Suprapubic skin (tissue), 4 donors: ENCODE measurements around the gene SYNE1.

Source experiments
- EP300 ChIP-seq: sonication (generic); formaldehyde crosslinking; IDR thresholded peaks from one replicate; pipeline ENCODE4 v1.6.1; 2017; ENCODE audit warnings: antibody characterized with exemption
- POLR2A ChIP-seq, 2 donors: fragments of 450-650 bp; IDR thresholded peaks; one replicate each; pipeline ENCODE4 v1.6.1; 2017; ENCODE audit warnings: antibody characterized with exemption in 2 of 2, mild to moderate bottlenecking in 2 of 2, moderate library complexity in 2 of 2
- POLR2AphosphoS5 ChIP-seq, 3 donors: sonication (generic); formaldehyde crosslinking; IDR thresholded peaks; one replicate each; pipeline ENCODE4 v1.6.1; 2017; ENCODE audit warnings: antibody characterized with exemption in 3 of 3
- TF ChIP-seq, protein P1 (sequence below), 2 donors: fragments of 200-600 bp in 1 of 2; fragments of 450-650 bp in 1 of 2; sonication (generic) in 1 of 2; IDR thresholded peaks; one replicate each; pipeline ENCODE4 v1.5.1; 2016 to 2019; ENCODE audit warnings: antibody characterized with exemption in 2 of 2, mild to moderate bottlenecking in 1 of 2, moderate library complexity in 1 of 2

DNA sequence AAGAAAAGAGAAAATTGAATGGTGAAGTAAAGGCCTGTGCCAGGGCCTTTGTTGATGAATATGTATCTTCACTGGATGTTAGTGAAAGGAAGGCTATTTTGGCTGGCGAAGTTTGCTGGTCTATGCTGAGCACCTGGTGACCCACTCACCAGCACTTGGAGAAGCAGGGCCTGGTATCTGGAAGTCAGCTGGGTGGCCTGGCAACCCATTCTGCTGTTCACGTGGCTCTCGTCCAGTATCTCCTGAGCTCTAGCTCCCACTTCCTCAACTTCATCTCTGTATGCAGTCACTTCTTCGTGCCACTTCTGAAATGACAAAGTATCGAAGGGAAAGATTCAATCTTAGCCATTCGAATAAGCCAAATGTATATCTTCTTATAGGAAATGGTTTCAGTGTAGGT is 283.7 kb downstream of the SYNE1 start:
- TF ChIP-seq, protein P1, sequence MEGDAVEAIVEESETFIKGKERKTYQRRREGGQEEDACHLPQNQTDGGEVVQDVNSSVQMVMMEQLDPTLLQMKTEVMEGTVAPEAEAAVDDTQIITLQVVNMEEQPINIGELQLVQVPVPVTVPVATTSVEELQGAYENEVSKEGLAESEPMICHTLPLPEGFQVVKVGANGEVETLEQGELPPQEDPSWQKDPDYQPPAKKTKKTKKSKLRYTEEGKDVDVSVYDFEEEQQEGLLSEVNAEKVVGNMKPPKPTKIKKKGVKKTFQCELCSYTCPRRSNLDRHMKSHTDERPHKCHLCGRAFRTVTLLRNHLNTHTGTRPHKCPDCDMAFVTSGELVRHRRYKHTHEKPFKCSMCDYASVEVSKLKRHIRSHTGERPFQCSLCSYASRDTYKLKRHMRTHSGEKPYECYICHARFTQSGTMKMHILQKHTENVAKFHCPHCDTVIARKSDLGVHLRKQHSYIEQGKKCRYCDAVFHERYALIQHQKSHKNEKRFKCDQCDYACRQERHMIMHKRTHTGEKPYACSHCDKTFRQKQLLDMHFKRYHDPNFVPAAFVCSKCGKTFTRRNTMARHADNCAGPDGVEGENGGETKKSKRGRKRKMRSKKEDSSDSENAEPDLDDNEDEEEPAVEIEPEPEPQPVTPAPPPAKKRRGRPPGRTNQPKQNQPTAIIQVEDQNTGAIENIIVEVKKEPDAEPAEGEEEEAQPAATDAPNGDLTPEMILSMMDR (IDR thresholded peaks at IDR 0.05): no peak
- no peak for TF ChIP-seq POLR2A (IDR thresholded peaks at IDR 0.05)
- no peak for TF ChIP-seq POLR2AphosphoS5 (IDR thresholded peaks at IDR 0.05)
- TF ChIP-seq EP300: no peak
